Endothelial cell (in vitro differentiated cells): ENCODE data around the gene GPATCH11. TPM values are rescaled to one million over a fixed set of nuclear protein-coding genes. Genes with fewer than 3 reads are reported as not detected.

Experiments used
- DNase-seq: peaks from one replicate; pipeline ENCODE4 v3.0.0; 2021; ENCODE audit warnings: low spot score
- H3K27ac Mint-ChIP-seq: one replicate; pipeline ENCODE4 v1.8.0; 2021; ENCODE audit warnings: mixed read lengths, inconsistent platforms; ENCODE audit not compliant: unreplicated experiment
- H3K27me3 Mint-ChIP-seq: one replicate; pipeline ENCODE4 v1.8.0; 2021; ENCODE audit warnings: mild to moderate bottlenecking, moderate library complexity, mixed read lengths, inconsistent platforms; ENCODE audit not compliant: unreplicated experiment
- H3K36me3 Mint-ChIP-seq: one replicate; pipeline ENCODE4 v1.8.0; 2021; ENCODE audit warnings: mild to moderate bottlenecking, low read depth, mixed read lengths, inconsistent platforms; ENCODE audit not compliant: unreplicated experiment
- H3K4me1 Mint-ChIP-seq: one replicate; pipeline ENCODE4 v1.8.0; 2021; ENCODE audit warnings: mild to moderate bottlenecking, mixed read lengths, inconsistent platforms; ENCODE audit not compliant: unreplicated experiment
- H3K4me3 Mint-ChIP-seq: one replicate; pipeline ENCODE4 v1.8.0; 2021; ENCODE audit warnings: mild to moderate bottlenecking, mixed read lengths, inconsistent platforms; ENCODE audit not compliant: unreplicated experiment
- H3K9me3 Mint-ChIP-seq: one replicate; pipeline ENCODE4 v1.8.0; 2021; ENCODE audit warnings: mixed read lengths, inconsistent platforms; ENCODE audit not compliant: unreplicated experiment
- CTCF ChIP-seq: fragments of 200-600 bp; sonication (generic); IDR thresholded peaks from one replicate; pipeline ENCODE4 v1.5.0; 2021; ENCODE audit warnings: antibody characterized with exemption; ENCODE audit not compliant: unreplicated experiment
- total RNA-seq: library from RNA; stranded (reverse); fragmentation: NEBNext Ultra II Directional; extraction: Animal tissue kit (Norgen Biotek cat#: 25700); gene quantifications from one replicate; pipeline ENCODE4 v1.2.1, GENCODE V29; 2021; ENCODE audit not compliant: unreplicated experiment

The GPATCH11 gene
- total RNA-seq, 1 donor from 2014 or later = 8.2 TPM

DNA sequence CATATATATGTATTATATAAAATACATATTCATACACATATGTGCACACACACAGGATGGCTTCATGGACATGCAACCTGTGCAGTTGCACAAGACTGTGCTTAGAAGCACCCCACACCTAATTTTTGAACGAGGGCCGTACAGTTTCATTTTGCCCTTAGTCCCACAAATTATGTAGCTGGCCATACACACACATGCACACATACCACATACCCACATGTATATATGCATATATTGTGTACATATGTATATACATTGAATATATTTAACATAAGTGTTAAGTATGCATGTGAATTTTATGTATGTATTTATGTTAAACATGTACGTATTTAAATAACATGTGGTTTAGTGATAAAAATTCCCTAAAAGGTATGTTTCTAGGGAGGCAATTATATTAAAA is 18.3 kb downstream of the GPATCH11 start:
- H3K36me3 Mint-ChIP-seq = peaks cover 15% of the 10 kb centered on the region
- H3K4me3 Mint-ChIP-seq = no peak overlapping the region
- no peaks in the 10 kb centered on the region for H3K4me1 Mint-ChIP-seq
- no peaks in the 10 kb centered on the region for H3K27me3 Mint-ChIP-seq
- TF ChIP-seq CTCF = no peak
- no peak overlapping the region for H3K27ac Mint-ChIP-seq
- no peak for DNase-seq
- no peaks in the 10 kb centered on the region for H3K9me3 Mint-ChIP-seq

DNA sequence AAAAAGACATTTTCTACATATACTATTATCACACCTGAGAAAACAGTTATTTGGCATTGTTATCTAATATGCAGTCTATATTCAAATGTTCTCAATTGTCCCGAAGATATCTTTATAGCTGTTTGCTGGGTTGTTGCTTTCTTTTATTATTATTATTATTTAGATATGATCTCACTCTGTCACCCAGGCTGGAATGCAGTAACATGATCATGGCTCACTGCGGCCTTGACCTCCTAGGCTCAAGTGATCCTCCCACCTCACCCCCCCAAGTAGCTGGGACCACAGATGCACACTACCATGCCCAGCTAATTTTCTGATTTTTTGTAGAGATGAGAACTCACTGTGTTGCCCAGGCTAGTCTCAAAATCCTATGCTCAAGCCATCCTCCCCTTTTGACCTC is 19.9 kb downstream of the GPATCH11 start:
- Mint-ChIP-seq H3K4me3 (no peak overlapping the region), H3K4me1 (no peaks in the 10 kb centered on the region), H3K27me3 (no peaks in the 10 kb centered on the region), H3K9me3 (no peaks in the 10 kb centered on the region), H3K27ac (no peak overlapping the region), H3K36me3 (peaks cover 26% of the 10 kb centered on the region)
- TF ChIP-seq CTCF = no peak
- no peak for DNase-seq

DNA sequence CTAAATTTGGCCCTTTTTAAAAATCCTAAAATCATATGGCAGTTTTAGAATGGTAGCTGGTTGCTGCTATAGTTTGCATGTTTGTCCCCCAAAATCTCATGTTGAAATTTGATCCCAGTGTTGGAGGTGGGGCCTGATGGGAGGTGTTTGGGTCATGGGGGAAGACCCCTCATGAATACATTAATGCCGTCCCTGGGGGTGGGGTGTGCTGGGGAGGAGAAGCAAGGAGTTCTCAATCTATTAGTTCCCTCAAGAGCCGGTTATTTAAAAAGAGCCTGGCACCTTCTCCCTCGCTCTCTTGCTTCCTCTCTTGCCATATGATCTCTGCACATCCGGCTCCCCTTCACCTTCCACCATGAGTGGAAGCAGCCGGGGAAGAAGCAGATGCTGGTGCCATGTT is 20.8 kb downstream of the GPATCH11 start:
- no peak for DNase-seq
- Mint-ChIP-seq H3K9me3 (no peaks in the 10 kb centered on the region), H3K27me3 (no peaks in the 10 kb centered on the region), H3K4me3 (no peak overlapping the region), H3K4me1 (peaks cover under 1% of the 10 kb centered on the region), H3K27ac (no peak overlapping the region), H3K36me3 (peaks cover 24% of the 10 kb centered on the region)
- no peak for TF ChIP-seq CTCF

DNA sequence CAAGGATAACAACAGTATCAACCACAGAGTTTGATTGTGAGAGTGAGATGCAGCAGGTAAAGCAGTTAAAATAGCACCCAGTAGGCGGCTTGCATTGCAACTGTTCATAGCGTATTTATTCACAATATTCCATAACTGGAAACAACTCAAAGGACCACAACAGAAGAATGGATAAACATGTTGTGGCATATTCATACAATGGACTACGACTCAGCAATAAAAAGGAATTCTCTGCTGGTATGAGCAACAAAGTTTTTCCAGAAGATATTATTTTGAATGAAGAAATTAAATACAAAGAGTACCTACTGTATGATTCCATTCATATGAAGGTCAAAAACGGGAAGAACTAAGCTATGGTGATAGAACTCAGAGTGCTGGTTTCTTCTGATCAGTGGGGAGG is 25.2 kb downstream of the GPATCH11 start:
- DNase-seq = no peak
- Mint-ChIP-seq H3K36me3 (peaks cover 24% of the 10 kb centered on the region), H3K27me3 (no peaks in the 10 kb centered on the region), H3K4me1 (peaks cover 9% of the 10 kb centered on the region), H3K27ac (no peak overlapping the region), H3K9me3 (no peaks in the 10 kb centered on the region), H3K4me3 (no peak overlapping the region)
- no peak for TF ChIP-seq CTCF

- no peak overlapping the region for H3K27ac Mint-ChIP-seq
Measured at GRCh38 chr2:37110306-37111212, 26.2 kb downstream of the GPATCH11 start.

More at GRCh38 chr2:37110306-37111212, 26.2 kb downstream of the GPATCH11 start:
- Mint-ChIP-seq H3K9me3 (no peaks in the 10 kb centered on the region), H3K36me3 (peaks cover 21% of the 10 kb centered on the region), H3K4me3 (no peak overlapping the region), H3K27me3 (no peaks in the 10 kb centered on the region), H3K4me1 (peaks cover 9% of the 10 kb centered on the region)
- TF ChIP-seq CTCF = no peak
- no peak for DNase-seq
